IMR-90 (cell line): Measurements from ENCODE around the gene SLC16A2. TPM values are rescaled to one million over a fixed set of nuclear protein-coding genes. Genes with fewer than 3 reads are reported as not detected.

Experiments used
- ATAC-seq: fragments of 200-7000 bp; cut with Tn5 transposase; 2 replicates; pipeline ENCODE4 v1.9.1; 2020; ENCODE audit warnings: low read depth, mild to moderate bottlenecking, moderate library complexity
- BruUV-seq: library from RNA; stranded (reverse); fragments of 400-500 nt; replicated peaks from 2 replicates; lab custom pipeline; 2021; lab: Mats Ljungman, UMichigan
- CTCF ChIA-PET: fragments of 300-600 bp; formaldehyde crosslinking; extraction: SDS; loops from one replicate; lab custom pipeline; 2021; ENCODE audit warnings: antibody characterized with exemption; lab: Yijun Ruan, JAX
- POLR2A ChIA-PET: fragments of 300-600 bp; sonication (Branson Sonifier 250); formaldehyde crosslinking; loops from one replicate; lab custom pipeline; 2022; ENCODE audit warnings: antibody characterized with exemption; ENCODE audit not compliant: unreplicated experiment; lab: Charles Lee
- DNase-seq: peaks from one replicate; pipeline ENCODE4 v3.0.0; 2013
- H2AFZ ChIP-seq: replicated peaks from 2 replicates; pipeline ENCODE3; 2013; ENCODE audit warnings: low read length, mild to moderate bottlenecking; ENCODE audit not compliant: poor library complexity
- H2AK5ac ChIP-seq: 2 replicates; pipeline ENCODE4 v1.6.1; 2013; ENCODE audit warnings: low read depth, low read length, inconsistent platforms
- H2AK9ac ChIP-seq: replicated peaks from 2 replicates; pipeline ENCODE3; 2013; ENCODE audit warnings: mild to moderate bottlenecking, low read depth, low read length, moderate library complexity; ENCODE audit not compliant: poor library complexity
- H2BK120ac ChIP-seq: 2 replicates; pipeline ENCODE4 v1.6.1; 2013; ENCODE audit warnings: low read depth, low read length, inconsistent platforms
- H2BK15ac ChIP-seq: 3 replicates; pipeline ENCODE4 v1.6.1; 2013; ENCODE audit warnings: low read depth, low read length, inconsistent platforms
- H2BK20ac ChIP-seq: 2 replicates; pipeline ENCODE4 v1.6.1; 2013; ENCODE audit warnings: low read depth, mild to moderate bottlenecking, inconsistent platforms, low read length, moderate library complexity
- H2BK5ac ChIP-seq: 2 replicates; pipeline ENCODE4 v1.6.1; 2013; ENCODE audit warnings: mild to moderate bottlenecking, low read depth, low read length, inconsistent platforms; ENCODE audit not compliant: poor library complexity, severe bottlenecking
- H3K14ac ChIP-seq: replicated peaks from 2 replicates; pipeline ENCODE4 v1.6.1; 2013; ENCODE audit warnings: low read depth, low read length, inconsistent platforms
- H3K18ac ChIP-seq: 2 replicates; pipeline ENCODE4 v1.6.1; 2013; ENCODE audit warnings: low read depth, low read length, control low read depth
- H3K23ac ChIP-seq: 2 replicates; pipeline ENCODE4 v1.6.1; 2013; ENCODE audit warnings: low read depth, low read length, inconsistent platforms
- H3K27ac ChIP-seq: 2 replicates; pipeline ENCODE4 v1.5.1; 2013; ENCODE audit warnings: mild to moderate bottlenecking, control low read depth, low read length; ENCODE audit not compliant: insufficient read depth
- H3K27me3 ChIP-seq: 2 replicates; pipeline ENCODE4 v1.6.1; 2013; ENCODE audit warnings: low read length; ENCODE audit not compliant: control insufficient read depth, insufficient read depth
- H3K36me3 ChIP-seq: 2 replicates; pipeline ENCODE4 v1.6.1; 2013; ENCODE audit warnings: low read length, mixed read lengths; ENCODE audit not compliant: control insufficient read depth, insufficient read depth
- H3K4ac ChIP-seq: 2 replicates; pipeline ENCODE4 v1.6.1; 2013; ENCODE audit warnings: low read depth, low read length, inconsistent platforms
- H3K4me1 ChIP-seq: 2 replicates; pipeline ENCODE4 v1.6.1; 2013; ENCODE audit warnings: low read length, mixed read lengths; ENCODE audit not compliant: control insufficient read depth, insufficient read depth
- H3K4me2 ChIP-seq: 2 replicates; pipeline ENCODE4 v1.6.1; 2013; ENCODE audit warnings: low read depth, mild to moderate bottlenecking, control low read depth, low read length, moderate library complexity
- H3K4me3 ChIP-seq: 2 replicates; pipeline ENCODE4 v1.5.1; 2013; ENCODE audit warnings: low read depth, mild to moderate bottlenecking, control low read depth, low read length, moderate library complexity; ENCODE audit not compliant: insufficient read depth
- H3K56ac ChIP-seq: 2 replicates; pipeline ENCODE4 v1.6.1; 2013; ENCODE audit warnings: low read length, inconsistent platforms; ENCODE audit not compliant: insufficient read depth; ENCODE audit errors: extremely low read depth
- H3K79me1 ChIP-seq, 2 experiments: 2 replicates each; pipeline ENCODE4 v1.6.1; 2013; ENCODE audit warnings: low read length in 2 of 2, inconsistent platforms in 1 of 2, low read depth in 1 of 2
- H3K9ac ChIP-seq: 2 replicates; pipeline ENCODE4 v1.6.1; 2013; ENCODE audit warnings: low read depth, low read length, control low read depth
- H3K9me1 ChIP-seq: 2 replicates; pipeline ENCODE4 v1.6.1; 2013; ENCODE audit warnings: low read length, inconsistent platforms; ENCODE audit not compliant: insufficient read depth
- H3K9me3 ChIP-seq: 2 replicates; pipeline ENCODE4 v1.6.1; 2013; ENCODE audit warnings: low read length; ENCODE audit not compliant: control insufficient read depth, insufficient read depth
- H4K20me1 ChIP-seq: 2 replicates; pipeline ENCODE4 v1.6.1; 2013; ENCODE audit warnings: low read length, inconsistent platforms; ENCODE audit not compliant: insufficient read depth
- H4K5ac ChIP-seq: 2 replicates; pipeline ENCODE4 v1.6.1; 2013; ENCODE audit warnings: mild to moderate bottlenecking, low read depth, low read length, control low read depth
- H4K8ac ChIP-seq, 2 experiments: 2 replicates each; pipeline ENCODE4 v1.6.1; 2013; ENCODE audit warnings: low read depth in 2 of 2, low read length in 2 of 2, control low read depth in 1 of 2, inconsistent platforms in 1 of 2
- H4K91ac ChIP-seq: 2 replicates; pipeline ENCODE4 v1.6.1; 2013; ENCODE audit warnings: low read depth, low read length, inconsistent platforms; ENCODE audit not compliant: insufficient read depth
- BHLHE40 ChIP-seq: fragments of 150-350 bp; IDR thresholded peaks from 2 replicates; pipeline ENCODE4 v1.6.1; 2016; ENCODE audit warnings: mild to moderate bottlenecking, low read depth, low read length
- CEBPB ChIP-seq: IDR thresholded peaks from 2 replicates; pipeline ENCODE4 v1.6.1; 2012; ENCODE audit warnings: low read depth, low read length, improper control_type of control experiment
- CHD1 ChIP-seq: IDR thresholded peaks from 2 replicates; pipeline ENCODE4 v1.6.1; 2012; ENCODE audit warnings: low read depth, low read length, improper control_type of control experiment
- CTCF ChIP-seq: conservative IDR thresholded peaks from 2 replicates; pipeline ENCODE4 v1.5.1; 2012; ENCODE audit warnings: mild to moderate bottlenecking, low read depth, low read length, improper control_type of control experiment
- FOS ChIP-seq: fragments of 150-350 bp; IDR thresholded peaks from 2 replicates; pipeline ENCODE4 v1.6.1; 2016; ENCODE audit warnings: low read depth, low read length
- MAZ ChIP-seq: IDR thresholded peaks from 2 replicates; pipeline ENCODE4 v1.6.1; 2012; ENCODE audit warnings: low read depth, mild to moderate bottlenecking, low read length, improper control_type of control experiment, moderate library complexity, borderline replicate concordance
- MXI1 ChIP-seq: IDR thresholded peaks from 2 replicates; pipeline ENCODE4 v1.6.1; 2012; ENCODE audit warnings: low read depth, mild to moderate bottlenecking, low read length, moderate library complexity, borderline replicate concordance
- NFE2L2 ChIP-seq: fragments of 150-350 bp; IDR thresholded peaks from 2 replicates; pipeline ENCODE4 v1.6.1; 2016; ENCODE audit warnings: low read depth, mild to moderate bottlenecking, low read length
- RAD21 ChIP-seq: IDR thresholded peaks from 2 replicates; pipeline ENCODE4 v1.6.1; 2012; ENCODE audit warnings: low read length, improper control_type of control experiment
- RCOR1 ChIP-seq: IDR thresholded peaks from 2 replicates; pipeline ENCODE4 v1.6.1; 2012; ENCODE audit warnings: mild to moderate bottlenecking, low read length, improper control_type of control experiment; ENCODE audit not compliant: insufficient replicate concordance
- RFX5 ChIP-seq: IDR thresholded peaks from 2 replicates; pipeline ENCODE4 v1.8.0; 2012; ENCODE audit warnings: low read depth, mild to moderate bottlenecking, low read length, moderate library complexity
- SMC3 ChIP-seq: fragments of 150-350 bp; IDR thresholded peaks from 2 replicates; pipeline ENCODE4 v1.6.1; 2016; ENCODE audit warnings: low read depth, mild to moderate bottlenecking, antibody characterized with exemption, low read length, moderate library complexity
- USF2 ChIP-seq: fragments of 150-350 bp; IDR thresholded peaks from 2 replicates; pipeline ENCODE4 v1.6.1; 2017; ENCODE audit warnings: mild to moderate bottlenecking, antibody characterized with exemption, low read length, low read depth
- WGBS, 2 experiments: methylation state at CpG; one replicate each; pipeline versions ENCODE4 v1.1.5 to v1.1.7; 2013; ENCODE audit warnings: missing lambda C conversion rate in 2 of 2; ENCODE audit not compliant: insufficient read length in 1 of 2; ENCODE audit errors: extremely low coverage in 2 of 2; 5-methylcytosine and 5-hydroxymethylcytosine counted together
- dilution Hi-C: fragments of 300-500 bp; cut with HindIII; formaldehyde crosslinking; loops from one replicate; pipeline ENCODE4 v1.14.3; 2018; ENCODE audit warnings: low sequenced_read_pairs; ENCODE audit not compliant: unreplicated experiment
- in situ Hi-C: fragments of 300-500 bp; cut with MboI; formaldehyde crosslinking; loops from 3 replicates; pipeline ENCODE4 v1.14.3; 2019; ENCODE audit warnings: low sequenced_read_pairs, inconsistent platforms, mixed read lengths
- intact Hi-C: fragments of 100-400 bp; cut with micrococcal nuclease; formaldehyde crosslinking; loops from 2 replicates; pipeline ENCODE4 v1.10.0; 2022
- polyA plus RNA-seq, 3 experiments: library from polyadenylated mRNA; depleted of rRNA; stranded (reverse); fragments of >200 nt; gene quantifications; 2 replicates each; pipeline ENCODE4 v1.2.3, GENCODE V29; 2012; ENCODE audit warnings: low replicate concordance in 1 of 3
- total RNA-seq: library from RNA; depleted of rRNA; stranded (reverse); fragments of >200 nt; gene quantifications from 2 replicates; pipeline ENCODE4 v1.2.3, GENCODE V29; 2012

SLC16A2 gene
- total and polyA plus RNA-seq, 2 of the 4 experiments (the other 2 are of a cell fraction) = 6.1 to 23.8 TPM

GRCh38 chrX:74506317-74507115, 85.2 kb downstream of the SLC16A2 start:
- no peak overlapping the region for H3K27ac ChIP-seq
- no peak overlapping the region for H2BK5ac ChIP-seq
- no peak for TF ChIP-seq CEBPB
- no peak for TF ChIP-seq RCOR1
- TF ChIP-seq MAZ = no peak
- no peak for TF ChIP-seq NFE2L2
- TF ChIP-seq CTCF = no peak
- TF ChIP-seq SMC3 = no peak
- TF ChIP-seq USF2 = no peak
- no peak for TF ChIP-seq BHLHE40
- TF ChIP-seq RAD21 = no peak
- TF ChIP-seq FOS = no peak
- TF ChIP-seq RFX5 = no peak
- no peak for TF ChIP-seq MXI1
- TF ChIP-seq CHD1 = no peak
- WGBS, 2 experiments = no CpG with 5 or more reads among the region's 8 CpGs
- H3K9me1 ChIP-seq = no peaks in the 10 kb centered on the region
- no peak overlapping the region for H2BK15ac ChIP-seq
- no peak overlapping the region for H2BK20ac ChIP-seq
- no peak overlapping the region for H2BK120ac ChIP-seq
- H3K9ac ChIP-seq = no peak overlapping the region
- H3K9me3 ChIP-seq = no peaks in the 10 kb centered on the region
- POLR2A ChIA-PET = no interaction called here
- in situ Hi-C loops = no loop called here
- intact Hi-C loops = loop anchor here (1.0 kb wide), 1 partner anchor 45 kb away; no protein-coding TSS in a partner anchor
- H3K27me3 ChIP-seq = peaks cover 6% of the 10 kb centered on the region
- H2AK5ac ChIP-seq = no peak overlapping the region
- H3K4me2 ChIP-seq = no peak overlapping the region
- ATAC-seq (no peak), DNase-seq (no peak)
- CTCF ChIA-PET = no interaction called here
- H3K14ac ChIP-seq = no peak overlapping the region
- no peak overlapping the region for H4K5ac ChIP-seq
- H2AK9ac ChIP-seq = no peak overlapping the region
- no peak overlapping the region for H4K8ac ChIP-seq
- no peak overlapping the region for H4K91ac ChIP-seq
- no peaks in the 10 kb centered on the region for H4K20me1 ChIP-seq
- no peak overlapping the region for H3K23ac ChIP-seq
- no peak overlapping the region for H3K56ac ChIP-seq
- no peak overlapping the region for H2AFZ ChIP-seq
- H3K4ac ChIP-seq = no peak overlapping the region
- no TSS peak for BruUV-seq
- no peaks in the 10 kb centered on the region for H3K79me1 ChIP-seq
- dilution Hi-C loops = no loop called here
- no peak overlapping the region for H3K4me3 ChIP-seq
- no peaks in the 10 kb centered on the region for H3K36me3 ChIP-seq
- H3K18ac ChIP-seq = no peak overlapping the region
- no peaks in the 10 kb centered on the region for H3K4me1 ChIP-seq
